ENCODE results near the gene UBASH3B.

UBASH3B gene

DNA sequence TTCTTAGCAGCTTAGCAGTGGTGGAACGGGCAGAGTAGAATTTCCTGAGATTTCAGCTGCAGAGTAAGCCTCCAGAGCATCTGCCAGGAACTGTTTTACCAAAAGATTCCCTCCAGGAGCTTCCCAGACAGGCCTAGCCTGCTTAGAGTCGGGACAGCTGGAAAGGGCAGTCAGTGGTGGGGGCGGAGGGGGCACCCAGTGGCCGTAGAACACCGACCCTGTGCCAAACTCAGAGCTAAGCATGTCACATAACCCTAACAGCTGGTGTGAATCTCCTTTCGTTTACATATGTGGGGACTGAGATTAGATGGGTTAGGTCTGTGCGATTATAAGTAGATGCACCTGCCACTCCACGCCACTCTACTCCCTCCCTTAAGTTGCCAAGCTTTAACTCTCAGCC, 102.8 kb downstream of the UBASH3B start:
- no peak for DNase-seq

DNA sequence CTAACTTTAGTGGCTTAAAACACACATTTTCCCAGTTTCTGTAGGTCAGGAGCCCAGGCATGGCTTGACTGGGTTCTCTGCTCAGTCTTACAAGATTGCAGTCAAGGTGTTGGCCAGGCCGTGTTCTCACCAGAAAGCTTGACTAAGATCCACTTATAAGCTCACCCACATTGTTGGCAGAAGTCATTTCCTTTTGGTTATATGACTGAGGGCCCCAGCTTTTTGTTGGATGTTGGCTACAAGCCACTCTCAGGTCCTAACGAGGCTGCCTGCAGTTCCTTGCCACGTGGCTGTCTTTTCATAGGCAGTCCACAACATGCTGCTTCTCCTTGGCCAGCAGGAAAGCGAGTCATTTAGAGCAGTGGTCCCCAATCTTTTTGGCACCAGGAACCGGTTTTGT, 103.5 kb downstream of the UBASH3B start:
- no peak for DNase-seq

DNA sequence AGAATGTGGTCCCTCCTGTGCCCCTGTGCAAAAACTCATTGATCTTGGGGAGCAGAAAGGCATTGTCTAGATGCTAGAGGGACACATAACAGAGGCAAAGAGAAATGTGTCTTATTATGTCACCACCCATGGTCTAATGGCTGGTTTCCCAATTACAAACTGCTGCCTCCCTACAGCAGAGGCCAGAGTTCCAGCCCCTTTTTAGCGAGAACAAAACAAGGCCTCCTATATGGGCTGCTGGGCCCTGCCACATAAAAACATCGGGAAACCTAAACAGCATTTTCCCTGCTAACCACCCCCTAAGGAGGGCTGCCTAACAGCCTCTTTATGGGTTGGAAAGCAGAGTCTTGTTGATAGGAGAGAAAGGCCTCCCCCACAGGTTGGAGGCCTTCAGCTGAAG, 107.6 kb downstream of the UBASH3B start:
- DNase-seq = no peak

DNA sequence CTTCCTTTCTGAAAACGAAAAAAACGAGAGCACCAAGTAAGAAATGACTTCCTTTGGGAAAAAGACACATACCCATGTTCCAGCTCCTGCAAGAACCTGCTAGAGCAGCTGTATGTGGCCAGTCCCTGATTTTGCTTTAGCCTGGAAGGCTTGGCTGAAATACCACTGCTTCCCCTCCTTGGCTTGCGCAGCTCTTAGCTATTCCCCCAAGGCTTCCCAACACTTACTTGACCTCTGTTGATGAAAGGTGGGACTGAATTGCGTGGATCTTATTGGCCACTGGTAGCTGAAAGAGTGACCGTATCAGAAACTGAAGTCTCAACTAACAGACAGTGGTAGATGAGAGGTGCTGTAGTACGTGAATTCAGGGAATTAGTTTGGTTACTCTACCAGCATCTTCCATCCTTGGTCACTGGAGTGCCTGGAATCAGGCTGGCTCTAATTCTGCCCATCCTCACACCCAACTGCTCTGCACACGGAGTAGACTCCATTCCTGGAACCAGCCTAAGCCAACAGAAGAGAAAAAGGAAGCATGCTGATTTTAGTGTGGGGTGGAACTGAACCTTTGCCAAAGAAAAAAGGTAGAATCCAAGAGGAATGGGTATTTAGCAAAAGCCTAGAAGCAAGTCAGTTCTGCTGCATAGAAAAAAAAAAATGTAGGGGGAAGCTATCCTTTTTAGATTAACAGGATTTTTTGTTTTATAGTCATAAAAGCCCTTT, 109.0 kb downstream of the UBASH3B start:
- no peak for DNase-seq

DNA sequence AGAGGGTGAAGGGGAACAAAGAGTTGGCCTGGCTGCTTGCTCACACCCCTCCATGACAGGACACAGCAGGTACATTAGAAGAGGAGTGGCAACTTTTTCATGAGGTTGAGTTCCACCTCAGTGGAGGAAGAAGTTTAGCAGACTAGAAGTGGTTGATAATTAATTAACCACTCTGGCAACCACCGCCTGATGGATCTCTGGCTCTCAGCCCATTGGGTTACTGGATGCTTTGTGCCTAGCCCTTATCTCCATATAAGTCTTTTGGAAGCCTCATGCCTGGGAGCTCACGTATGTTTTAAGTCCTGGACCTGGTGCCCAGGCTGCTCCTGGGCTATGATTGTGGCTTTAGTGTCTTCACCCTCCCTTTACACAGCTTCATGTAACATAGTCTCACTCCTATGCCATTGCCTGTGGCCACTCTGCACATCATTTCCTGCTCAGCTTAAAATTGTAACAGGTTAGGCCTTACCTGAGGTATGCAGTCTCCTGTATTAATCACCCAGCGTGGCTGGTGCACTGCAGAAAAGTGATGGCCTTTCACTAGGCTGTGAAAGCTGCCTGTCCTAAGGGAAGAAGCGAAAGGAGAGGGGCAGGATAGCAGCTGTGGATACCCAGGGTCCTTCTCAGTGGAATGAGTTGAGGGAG, 110.1 kb downstream of the UBASH3B start:
- DNase-seq = no peak

DNA sequence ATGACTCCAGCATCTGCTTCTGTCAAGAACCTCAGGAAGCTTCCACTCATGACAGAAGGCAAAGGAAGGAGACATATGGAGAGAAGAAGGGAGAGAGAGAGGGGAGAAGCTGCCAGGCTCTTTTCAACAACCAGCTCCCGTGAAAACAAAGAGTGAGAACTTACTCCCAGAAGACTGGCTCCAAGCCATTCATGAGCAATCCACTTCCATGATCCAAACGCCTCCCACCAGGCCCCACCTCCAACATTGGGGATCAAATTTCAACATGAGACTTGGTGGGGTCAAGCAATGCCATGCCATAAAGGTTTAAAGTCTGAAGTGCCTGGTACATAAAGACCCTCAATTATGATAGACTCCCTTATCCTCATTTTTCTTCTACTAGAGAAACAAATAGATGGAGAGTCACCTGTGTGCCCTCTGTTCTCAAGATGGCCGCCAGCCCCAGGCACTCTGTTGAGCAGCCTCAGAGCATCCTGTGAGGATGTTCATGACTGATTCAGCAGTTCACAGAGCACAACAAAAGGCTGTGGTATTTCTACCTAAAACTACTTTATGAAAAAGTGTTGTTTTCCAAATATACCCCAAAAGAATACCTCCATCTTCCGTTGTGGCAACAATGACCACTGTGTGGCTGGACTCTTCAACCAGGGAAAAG, 113.7 kb downstream of the UBASH3B start:
- DNase-seq = no peak

DNA sequence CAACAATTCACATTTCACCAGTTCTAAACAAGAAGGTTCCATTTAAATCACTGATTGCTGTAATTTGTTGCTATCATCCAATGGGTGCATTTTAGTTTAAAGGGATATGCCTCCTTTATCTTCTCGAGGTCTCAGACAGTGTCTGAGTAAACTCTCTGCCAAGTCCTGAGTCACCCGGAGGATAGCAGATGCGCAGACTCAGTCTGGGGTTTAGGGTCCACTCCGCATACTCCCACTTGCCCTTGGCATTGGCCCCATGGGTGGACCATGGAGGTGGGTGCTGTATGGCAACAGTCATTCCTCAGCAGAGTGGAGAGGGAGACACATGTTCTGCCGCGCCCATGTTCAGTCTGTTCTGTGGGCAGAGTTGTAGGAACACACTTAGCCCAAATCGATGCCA, 117.4 kb downstream of the UBASH3B start:
- no peak for DNase-seq

DNA sequence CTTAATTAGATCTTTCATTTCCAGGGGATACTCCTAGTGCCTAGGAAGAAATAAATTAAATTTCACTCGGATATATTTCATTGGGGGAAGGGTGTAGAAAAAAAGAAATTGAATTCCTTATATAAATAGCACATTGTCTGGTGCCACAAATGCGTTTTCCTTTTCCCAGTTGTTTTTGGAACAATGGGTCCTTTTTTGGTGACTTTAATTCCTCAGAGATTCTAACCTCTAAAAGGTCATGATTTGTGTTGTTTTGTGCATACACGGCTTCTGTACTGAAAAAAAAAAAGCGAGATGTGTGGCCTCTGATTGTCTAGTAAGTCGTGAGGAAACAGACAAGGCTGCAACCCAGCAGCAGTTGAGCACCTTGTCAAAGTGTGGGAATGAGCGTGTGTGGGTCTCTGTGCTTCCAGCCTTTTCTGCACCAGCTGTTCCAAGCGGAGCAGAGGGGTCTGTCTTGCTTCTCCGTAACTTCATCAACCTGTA, 118.3 kb downstream of the UBASH3B start:
- DNase-seq = no peak

DNA sequence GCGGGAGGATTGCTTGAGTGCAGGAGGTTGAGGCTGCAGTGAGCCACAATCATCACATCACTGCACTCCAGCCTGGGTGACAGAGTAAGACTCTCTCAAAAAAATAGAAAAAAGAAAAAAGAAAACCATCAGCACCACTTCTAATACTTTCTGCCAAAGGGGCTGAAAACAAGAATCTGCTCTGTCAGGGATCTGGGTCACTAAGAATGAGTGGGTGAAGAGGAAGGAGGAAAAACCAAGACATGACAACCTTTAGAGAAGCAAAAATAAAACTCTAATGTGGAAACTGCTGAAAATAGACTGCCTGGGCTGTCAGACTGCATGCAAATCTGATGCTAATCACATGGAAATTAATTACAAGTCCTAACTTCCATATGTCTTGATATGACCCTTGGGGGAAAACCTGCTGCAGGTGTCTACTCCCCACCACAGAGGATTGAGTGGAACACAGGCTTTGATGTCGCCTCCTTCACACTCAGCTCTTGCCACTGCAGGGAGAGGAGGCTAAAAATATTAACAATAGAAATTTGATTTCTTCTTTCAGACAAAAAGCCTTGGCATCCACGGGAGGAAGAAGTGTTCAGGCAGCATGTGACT, 120.3 kb downstream of the UBASH3B start:
- DNase-seq = no peak

DNA sequence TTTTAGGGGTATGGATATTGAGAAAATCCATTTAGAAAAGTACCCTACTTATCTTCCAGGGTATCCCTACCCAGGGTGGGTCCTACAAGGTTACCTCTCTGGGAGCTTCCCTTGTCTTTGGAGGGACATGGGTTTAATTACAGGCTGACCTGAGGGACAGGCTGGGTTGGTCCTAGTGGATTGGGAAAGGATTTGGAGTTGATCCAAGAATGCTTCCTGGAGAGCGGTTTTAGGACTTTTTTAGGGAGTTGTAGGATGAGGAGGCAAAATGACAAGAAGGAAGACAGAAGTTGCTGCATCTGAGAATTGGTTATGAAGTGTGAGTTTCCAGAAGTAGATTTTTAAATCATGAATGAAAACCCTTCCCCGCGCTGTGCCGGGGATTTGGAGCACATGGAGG, 121.0 kb downstream of the UBASH3B start:
- no peak for DNase-seq

DNA sequence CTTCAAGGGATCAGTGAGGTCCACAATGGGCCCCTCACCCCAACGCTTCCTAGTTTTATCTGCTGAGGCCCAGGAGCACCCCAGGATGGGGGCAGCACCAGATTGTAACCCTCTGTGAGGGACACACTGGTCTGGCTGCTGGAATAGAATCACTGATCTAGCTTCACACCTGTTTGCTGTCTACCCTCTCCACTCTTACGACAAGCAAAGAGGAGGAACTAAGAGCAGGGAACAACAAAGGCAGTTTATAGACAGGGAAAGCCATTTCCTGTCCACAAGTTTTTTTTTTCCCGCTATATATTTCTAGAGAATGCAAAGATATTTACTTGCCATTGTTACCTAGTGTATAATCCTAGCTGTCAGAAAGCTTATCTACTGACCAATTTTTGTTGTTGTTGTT, 121.8 kb downstream of the UBASH3B start:
- DNase-seq = no peak

DNA sequence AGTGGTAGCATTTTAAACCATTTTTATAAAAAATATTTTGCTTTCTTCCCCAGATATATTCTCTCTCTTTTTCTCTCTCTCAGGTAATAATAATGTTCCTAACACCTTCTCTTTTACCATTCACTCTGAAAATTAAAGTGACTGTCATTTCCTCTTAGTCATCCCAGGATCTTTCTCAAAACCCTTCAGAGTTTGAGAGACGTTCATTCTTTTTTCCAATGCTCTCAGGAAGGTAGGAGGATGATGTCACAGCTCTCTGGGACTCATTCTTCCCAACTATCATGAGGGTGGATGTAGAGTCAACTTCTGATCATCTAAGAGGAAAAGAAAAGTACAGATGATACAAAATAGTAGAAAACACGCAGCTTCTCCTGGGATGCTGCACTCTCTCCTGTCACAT, 122.6 kb downstream of the UBASH3B start:
- DNase-seq = no peak

DNA sequence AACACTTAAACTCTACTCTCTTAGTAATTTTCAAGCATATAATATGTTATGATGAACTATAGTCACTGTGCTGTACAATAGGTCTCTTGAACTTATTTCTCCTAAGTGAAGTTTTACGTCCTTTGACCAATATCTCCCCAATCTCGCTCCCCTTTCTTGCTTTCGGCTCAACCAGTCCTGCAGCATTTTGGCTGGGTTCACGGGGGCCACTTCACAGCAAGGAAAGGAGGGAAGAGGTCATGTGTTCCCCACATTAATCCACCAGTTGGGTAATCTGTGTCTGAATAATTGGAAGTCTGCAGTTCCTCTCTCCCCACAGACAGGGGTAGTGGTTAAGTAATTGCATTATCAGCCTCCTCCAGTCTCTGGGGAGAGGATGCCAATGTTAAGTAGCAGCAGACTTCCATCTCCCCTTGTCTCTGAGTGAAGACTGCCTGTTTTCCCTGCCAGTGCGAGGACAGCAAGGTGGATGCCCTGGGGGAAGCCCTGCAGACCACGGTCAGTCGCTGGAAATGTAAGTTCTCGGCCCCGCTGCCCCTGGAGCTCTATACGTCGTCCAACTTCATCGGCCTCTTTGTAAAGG, 123.6 kb downstream of the UBASH3B start:
- no peak for DNase-seq

DNA sequence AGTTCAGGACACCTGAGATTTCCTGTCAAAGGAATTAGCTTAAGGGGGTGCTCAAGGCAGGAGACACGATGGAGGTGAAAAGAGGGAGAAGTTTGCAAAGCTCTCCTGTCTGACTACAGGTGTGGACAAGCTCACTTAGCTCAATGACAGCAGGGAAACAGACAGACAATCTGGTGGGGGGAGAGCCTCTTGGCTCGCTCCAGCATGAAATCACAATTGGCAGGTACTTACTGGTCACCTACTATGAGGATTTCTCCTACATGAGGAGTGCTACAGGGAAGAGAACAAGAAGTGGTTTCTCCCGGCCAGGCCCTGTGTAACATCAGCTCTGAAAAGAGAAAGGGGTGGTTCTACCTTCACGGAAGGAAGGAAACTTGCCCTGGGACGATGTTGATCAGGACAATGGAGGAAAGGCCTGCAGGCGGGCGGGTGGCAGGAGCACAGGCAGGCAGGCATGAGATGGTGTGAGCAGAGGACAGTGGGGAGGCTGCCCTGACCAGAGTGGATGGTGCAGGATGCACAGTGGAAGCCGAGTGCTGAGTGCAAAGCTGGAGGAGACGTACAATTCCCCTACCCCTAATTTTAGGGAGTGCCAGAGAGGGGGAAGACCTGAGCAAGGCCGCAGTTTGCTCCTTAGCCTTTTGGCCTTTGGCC, 124.9 kb downstream of the UBASH3B start:
- DNase-seq = no peak

DNA sequence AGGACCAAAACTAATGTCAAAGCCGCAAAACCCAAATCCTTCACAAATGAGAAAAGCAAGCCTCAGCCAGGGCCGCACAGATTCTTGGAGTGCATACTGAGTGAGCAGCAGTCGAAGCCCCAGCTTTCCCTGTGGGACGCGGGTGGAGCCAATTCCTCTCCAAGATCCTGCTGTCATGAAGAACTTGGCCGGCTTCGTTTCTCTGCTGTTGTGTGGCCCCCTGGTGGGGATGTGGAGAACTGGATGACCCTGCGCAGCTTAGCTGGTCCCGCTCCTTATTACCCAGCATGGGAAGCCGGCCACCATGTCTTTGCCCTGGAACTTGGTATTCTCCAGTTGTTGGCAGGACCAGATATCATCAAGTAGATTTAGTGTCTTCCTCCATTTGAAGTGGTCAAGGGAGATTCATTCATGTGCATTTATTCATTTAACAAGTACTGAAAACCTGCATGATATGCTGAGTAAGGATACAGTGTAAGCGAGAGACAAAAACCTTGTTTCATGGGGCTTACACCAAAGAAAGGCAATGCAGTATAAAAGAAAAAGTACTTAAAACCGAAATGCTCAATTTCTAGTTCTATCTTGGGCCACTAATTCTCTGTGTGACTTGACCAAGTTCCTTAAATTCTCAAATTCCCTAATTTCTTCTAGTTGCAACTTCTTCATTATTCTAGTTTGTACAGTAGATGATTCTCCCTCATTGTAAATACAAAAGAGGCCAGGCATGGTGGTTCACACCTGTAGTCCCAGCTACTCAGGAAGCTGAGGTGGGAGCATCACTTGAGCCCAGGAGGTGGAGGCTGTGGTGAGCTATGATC, 126.1 kb downstream of the UBASH3B start:
- DNase-seq = peak; percentile 73 to 75

DNA sequence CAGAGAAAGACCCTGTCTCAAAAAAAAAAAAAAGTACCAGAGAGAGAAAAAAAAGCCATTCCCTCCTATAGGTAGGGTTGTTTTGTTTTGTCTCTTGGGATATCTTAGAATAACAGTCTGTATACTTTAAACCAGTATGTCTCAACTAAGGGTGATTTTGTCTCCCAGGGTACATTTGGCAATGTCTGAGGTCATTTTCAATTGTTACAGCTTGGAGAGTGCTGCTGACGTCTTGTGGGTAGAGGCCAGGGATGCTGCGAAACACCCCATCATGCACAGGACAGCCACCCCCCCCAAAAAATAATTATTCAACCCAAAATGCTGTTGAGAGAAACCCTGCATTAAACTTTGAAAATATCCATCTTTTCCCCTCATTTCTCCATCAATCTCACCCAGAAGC, 126.7 kb downstream of the UBASH3B start:
- no peak for DNase-seq

DNA sequence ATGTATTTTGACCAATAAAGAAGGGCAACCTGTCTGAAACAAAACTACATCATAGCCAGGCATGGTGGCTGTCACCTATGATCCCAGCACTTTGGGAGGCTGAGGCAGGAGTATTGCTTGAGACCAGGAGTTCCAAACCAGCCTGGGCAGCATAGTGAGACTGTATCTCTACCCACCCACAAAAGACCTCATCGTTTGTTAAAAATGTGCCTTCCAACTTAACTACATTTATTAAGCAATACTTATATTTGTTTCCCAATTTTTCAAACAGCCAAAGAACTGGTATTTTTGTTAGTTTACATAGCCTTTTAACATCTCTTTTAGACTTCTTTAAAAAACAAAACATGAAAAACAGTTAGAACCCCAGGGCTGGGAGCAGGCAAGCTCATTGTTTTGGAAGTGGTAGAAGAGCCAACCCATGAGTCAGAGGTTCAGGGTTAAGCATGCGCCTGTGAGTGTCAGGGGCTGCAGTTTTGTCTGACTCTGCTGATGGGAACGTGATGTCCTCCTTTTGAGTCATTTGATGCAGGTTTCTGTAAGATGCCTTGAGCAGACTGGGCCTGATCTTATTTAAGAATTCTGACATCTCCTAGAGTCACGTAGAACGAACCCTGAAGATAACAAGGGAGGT, 128.9 kb downstream of the UBASH3B start:
- no peak for DNase-seq

DNA sequence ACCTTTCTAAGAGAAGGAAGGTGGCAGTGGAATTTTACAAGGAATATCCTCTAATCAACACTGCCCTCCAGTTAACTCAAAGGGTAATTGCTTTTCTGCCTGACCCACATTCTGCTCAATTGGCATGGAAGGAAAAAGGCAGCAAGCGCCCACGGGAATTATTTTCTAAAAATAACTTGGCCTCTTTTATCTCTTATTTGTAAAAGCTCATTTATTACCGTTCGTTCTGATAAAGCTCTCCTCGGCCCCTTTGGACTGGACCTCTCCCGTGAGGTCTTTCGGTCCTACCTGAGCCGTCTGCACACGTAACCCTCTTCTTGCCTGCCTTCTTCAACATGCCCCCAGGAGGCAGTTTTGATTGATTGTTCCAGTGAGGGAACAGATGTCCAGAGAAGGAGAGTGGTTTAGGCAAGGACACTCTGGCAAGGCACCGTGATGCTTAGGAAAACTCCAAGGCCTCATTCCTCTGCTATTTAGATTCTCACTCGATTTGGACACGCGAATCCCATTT, 129.6 kb downstream of the UBASH3B start:
- DNase-seq = no peak

DNA sequence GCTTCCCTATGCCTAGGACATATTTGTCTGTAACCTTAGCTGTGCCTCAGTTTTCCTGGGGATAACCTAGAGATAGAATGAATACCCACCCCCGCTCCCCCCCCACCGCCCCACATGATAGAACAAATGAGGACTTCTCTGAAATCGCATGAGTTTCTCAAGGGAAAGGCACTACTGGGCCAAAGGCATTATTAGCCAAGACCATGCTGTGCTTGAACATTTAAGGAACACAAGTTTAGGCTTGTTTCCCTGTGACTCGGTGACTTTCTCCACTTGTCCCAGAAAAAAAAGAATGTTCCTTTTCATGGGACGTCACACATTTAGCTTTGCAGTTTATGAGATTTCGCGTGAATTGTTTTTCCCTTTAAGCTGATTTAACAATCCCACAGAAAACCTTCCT, 131.4 kb downstream of the UBASH3B start:
- DNase-seq = no peak

DNA sequence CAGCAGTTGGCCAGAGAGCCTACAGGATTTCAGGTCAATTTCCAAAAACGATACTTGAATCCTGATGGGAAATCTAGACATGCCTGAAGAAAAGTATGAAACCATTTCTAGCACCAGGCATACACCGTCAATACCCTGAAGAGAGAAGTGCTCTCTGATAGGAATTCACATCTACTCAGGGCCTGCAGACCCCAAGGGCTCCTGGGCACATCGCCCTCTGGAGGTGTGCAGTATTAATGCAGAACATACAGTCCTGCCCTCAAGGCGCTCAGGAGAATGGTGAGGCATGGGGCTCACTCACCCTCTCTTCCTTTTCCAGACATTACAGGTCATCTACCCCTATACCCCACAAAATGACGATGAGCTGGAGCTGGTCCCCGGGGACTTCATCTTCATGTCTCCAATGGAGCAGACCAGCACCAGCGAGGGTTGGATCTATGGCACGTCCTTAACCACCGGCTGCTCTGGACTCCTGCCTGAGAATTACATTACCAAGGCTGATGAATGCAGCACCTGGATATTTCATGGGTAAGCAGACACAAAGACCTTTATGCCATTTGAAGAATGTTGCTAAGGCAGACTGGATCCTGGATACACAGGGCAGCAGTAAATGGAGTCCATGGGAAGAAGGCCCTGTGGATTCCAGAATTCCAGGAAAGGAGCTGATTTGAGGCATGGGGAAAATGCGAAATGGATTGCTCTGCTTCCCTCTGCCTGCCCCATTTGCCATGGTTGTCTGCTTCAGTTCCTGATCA, 133.4 kb downstream of the UBASH3B start:
- no peak for DNase-seq
